Liver (tissue), 3 donors: Measurements from ENCODE around the gene GALNTL6.
"Not testable (repeated sequence)": the region's sequence is repeated elsewhere in the genome, so short reads cannot be mapped to it uniquely, and the experiment has no call there.

Source experiments
- EGR1 ChIP-seq, 2 donors: IDR thresholded peaks; 2 replicates each; pipeline ENCODE4 v1.6.1; 2016 to 2018; ENCODE audit warnings: antibody characterized with exemption in 2 of 2, low read depth in 2 of 2
- GABPA ChIP-seq, 2 donors: IDR thresholded peaks in 1 of 2; conservative IDR thresholded peaks in 1 of 2; 2 replicates each; pipeline ENCODE4 v1.6.1; 2016; ENCODE audit warnings: antibody characterized with exemption in 2 of 2, mild to moderate bottlenecking in 1 of 2, moderate library complexity in 1 of 2
- HNF4A ChIP-seq, 2 donors: conservative IDR thresholded peaks; 2 replicates each; pipeline ENCODE4 v1.6.1; 2016; ENCODE audit warnings: antibody characterized with exemption in 2 of 2, mild to moderate bottlenecking in 2 of 2
- JUND ChIP-seq, 2 donors: IDR thresholded peaks; 2 replicates each; pipeline ENCODE4 v1.6.1; 2016; ENCODE audit warnings: antibody characterized with exemption in 2 of 2
- RAD21 ChIP-seq, 2 donors: IDR thresholded peaks; 2 replicates each; pipeline ENCODE4 v1.6.1; 2016; ENCODE audit warnings: antibody characterized with exemption in 2 of 2, mild to moderate bottlenecking in 2 of 2
- SP1 ChIP-seq: IDR thresholded peaks from 2 replicates; pipeline ENCODE4 v1.6.1; 2018; ENCODE audit warnings: antibody characterized with exemption, mild to moderate bottlenecking
- YY1 ChIP-seq: IDR thresholded peaks from 2 replicates; pipeline ENCODE4 v1.6.1; 2016; ENCODE audit warnings: antibody characterized with exemption, mild to moderate bottlenecking
- TF ChIP-seq, protein P1 (sequence below): IDR thresholded peaks from 2 replicates; pipeline ENCODE4 v1.6.1; 2016; ENCODE audit warnings: antibody characterized with exemption
- TF ChIP-seq, protein P2 (sequence below): fragments of 150-350 bp; IDR thresholded peaks from 2 replicates; pipeline ENCODE4 v1.5.1; 2017; ENCODE audit warnings: improper control_type of control experiment, low read depth, low read length; ENCODE audit not compliant: missing input control
- TF ChIP-seq, protein P3 (sequence below): IDR thresholded peaks from 2 replicates; pipeline ENCODE4 v1.6.1; 2016; ENCODE audit warnings: antibody characterized with exemption
- TF ChIP-seq, protein P4 (sequence below): IDR thresholded peaks from 2 replicates; pipeline ENCODE4 v1.6.1; 2016; ENCODE audit warnings: antibody characterized with exemption
- TF ChIP-seq, protein P5 (sequence below): IDR thresholded peaks from 2 replicates; pipeline ENCODE4 v1.6.1; 2016; ENCODE audit warnings: antibody characterized with exemption, mild to moderate bottlenecking
- donor health status: healthy.
- donor health status: healthy.

DNA sequence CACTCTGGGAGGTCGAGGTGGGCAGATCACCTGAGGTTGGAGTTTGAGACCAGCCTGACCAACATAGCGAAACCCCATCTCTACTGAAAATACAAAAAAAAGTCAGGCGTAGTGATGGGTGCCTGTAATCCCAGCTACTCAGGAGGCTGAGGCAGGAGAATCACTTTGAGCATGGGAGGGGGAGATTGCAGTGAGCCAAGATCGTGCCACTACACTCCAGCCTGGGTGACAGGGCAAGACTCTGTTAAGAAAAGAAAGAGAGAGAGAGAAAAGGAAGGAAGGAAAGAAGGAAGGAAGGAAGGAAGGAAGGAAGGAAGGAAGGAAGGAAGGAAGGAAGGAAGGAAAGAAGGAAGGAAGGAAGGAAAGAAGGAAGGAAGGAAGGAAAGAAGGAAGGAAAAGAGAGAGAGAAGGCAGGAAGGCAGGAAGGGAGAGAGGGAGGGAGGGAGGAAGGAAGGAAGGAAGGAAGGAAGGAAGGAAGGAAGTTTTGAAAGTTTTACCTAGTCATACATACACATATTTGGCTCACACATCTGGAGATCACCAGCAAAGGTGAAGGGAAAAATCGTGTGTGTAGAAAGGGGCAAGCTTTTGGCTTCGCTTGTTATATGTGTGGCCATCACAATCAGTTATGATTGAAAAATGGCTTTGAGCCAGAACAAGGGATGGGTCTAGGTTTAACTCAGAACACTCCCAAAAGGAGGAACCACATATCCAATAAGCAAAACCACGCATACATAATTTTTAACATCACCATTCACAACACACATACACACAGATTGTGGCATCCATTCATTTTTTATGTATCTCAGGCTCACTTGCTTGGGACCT lies 1208.8 kb downstream of the GALNTL6 start:
- TF ChIP-seq, protein P1, sequence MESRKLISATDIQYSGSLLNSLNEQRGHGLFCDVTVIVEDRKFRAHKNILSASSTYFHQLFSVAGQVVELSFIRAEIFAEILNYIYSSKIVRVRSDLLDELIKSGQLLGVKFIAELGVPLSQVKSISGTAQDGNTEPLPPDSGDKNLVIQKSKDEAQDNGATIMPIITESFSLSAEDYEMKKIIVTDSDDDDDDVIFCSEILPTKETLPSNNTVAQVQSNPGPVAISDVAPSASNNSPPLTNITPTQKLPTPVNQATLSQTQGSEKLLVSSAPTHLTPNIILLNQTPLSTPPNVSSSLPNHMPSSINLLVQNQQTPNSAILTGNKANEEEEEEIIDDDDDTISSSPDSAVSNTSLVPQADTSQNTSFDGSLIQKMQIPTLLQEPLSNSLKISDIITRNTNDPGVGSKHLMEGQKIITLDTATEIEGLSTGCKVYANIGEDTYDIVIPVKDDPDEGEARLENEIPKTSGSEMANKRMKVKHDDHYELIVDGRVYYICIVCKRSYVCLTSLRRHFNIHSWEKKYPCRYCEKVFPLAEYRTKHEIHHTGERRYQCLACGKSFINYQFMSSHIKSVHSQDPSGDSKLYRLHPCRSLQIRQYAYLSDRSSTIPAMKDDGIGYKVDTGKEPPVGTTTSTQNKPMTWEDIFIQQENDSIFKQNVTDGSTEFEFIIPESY, result not testable (repeated sequence)
- TF ChIP-seq JUND (IDR thresholded peaks at IDR 0.05); YY1; EGR1 (IDR thresholded peaks at IDR 0.05; ENCODE audit: low read depth in 2 of 2); SP1; RAD21 (IDR thresholded peaks at IDR 0.05); GABPA (IDR thresholded peaks at IDR 0.05 in 1 of 2, conservative IDR thresholded peaks at IDR 0.05 in 1 of 2); HNF4A (conservative IDR thresholded peaks at IDR 0.05): not testable (repeated sequence)
- TF ChIP-seq, protein P2, sequence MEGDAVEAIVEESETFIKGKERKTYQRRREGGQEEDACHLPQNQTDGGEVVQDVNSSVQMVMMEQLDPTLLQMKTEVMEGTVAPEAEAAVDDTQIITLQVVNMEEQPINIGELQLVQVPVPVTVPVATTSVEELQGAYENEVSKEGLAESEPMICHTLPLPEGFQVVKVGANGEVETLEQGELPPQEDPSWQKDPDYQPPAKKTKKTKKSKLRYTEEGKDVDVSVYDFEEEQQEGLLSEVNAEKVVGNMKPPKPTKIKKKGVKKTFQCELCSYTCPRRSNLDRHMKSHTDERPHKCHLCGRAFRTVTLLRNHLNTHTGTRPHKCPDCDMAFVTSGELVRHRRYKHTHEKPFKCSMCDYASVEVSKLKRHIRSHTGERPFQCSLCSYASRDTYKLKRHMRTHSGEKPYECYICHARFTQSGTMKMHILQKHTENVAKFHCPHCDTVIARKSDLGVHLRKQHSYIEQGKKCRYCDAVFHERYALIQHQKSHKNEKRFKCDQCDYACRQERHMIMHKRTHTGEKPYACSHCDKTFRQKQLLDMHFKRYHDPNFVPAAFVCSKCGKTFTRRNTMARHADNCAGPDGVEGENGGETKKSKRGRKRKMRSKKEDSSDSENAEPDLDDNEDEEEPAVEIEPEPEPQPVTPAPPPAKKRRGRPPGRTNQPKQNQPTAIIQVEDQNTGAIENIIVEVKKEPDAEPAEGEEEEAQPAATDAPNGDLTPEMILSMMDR, result not testable (repeated sequence)
- TF ChIP-seq, protein P3, sequence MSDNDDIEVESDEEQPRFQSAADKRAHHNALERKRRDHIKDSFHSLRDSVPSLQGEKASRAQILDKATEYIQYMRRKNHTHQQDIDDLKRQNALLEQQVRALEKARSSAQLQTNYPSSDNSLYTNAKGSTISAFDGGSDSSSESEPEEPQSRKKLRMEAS, result not testable (repeated sequence)
- TF ChIP-seq, protein P4, sequence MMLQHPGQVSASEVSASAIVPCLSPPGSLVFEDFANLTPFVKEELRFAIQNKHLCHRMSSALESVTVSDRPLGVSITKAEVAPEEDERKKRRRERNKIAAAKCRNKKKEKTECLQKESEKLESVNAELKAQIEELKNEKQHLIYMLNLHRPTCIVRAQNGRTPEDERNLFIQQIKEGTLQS, result not testable (repeated sequence)
- TF ChIP-seq, protein P5, sequence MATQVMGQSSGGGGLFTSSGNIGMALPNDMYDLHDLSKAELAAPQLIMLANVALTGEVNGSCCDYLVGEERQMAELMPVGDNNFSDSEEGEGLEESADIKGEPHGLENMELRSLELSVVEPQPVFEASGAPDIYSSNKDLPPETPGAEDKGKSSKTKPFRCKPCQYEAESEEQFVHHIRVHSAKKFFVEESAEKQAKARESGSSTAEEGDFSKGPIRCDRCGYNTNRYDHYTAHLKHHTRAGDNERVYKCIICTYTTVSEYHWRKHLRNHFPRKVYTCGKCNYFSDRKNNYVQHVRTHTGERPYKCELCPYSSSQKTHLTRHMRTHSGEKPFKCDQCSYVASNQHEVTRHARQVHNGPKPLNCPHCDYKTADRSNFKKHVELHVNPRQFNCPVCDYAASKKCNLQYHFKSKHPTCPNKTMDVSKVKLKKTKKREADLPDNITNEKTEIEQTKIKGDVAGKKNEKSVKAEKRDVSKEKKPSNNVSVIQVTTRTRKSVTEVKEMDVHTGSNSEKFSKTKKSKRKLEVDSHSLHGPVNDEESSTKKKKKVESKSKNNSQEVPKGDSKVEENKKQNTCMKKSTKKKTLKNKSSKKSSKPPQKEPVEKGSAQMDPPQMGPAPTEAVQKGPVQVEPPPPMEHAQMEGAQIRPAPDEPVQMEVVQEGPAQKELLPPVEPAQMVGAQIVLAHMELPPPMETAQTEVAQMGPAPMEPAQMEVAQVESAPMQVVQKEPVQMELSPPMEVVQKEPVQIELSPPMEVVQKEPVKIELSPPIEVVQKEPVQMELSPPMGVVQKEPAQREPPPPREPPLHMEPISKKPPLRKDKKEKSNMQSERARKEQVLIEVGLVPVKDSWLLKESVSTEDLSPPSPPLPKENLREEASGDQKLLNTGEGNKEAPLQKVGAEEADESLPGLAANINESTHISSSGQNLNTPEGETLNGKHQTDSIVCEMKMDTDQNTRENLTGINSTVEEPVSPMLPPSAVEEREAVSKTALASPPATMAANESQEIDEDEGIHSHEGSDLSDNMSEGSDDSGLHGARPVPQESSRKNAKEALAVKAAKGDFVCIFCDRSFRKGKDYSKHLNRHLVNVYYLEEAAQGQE, result not testable (repeated sequence)
